ENCODE results near the gene SLC30A2.

The SLC30A2 gene

DNA sequence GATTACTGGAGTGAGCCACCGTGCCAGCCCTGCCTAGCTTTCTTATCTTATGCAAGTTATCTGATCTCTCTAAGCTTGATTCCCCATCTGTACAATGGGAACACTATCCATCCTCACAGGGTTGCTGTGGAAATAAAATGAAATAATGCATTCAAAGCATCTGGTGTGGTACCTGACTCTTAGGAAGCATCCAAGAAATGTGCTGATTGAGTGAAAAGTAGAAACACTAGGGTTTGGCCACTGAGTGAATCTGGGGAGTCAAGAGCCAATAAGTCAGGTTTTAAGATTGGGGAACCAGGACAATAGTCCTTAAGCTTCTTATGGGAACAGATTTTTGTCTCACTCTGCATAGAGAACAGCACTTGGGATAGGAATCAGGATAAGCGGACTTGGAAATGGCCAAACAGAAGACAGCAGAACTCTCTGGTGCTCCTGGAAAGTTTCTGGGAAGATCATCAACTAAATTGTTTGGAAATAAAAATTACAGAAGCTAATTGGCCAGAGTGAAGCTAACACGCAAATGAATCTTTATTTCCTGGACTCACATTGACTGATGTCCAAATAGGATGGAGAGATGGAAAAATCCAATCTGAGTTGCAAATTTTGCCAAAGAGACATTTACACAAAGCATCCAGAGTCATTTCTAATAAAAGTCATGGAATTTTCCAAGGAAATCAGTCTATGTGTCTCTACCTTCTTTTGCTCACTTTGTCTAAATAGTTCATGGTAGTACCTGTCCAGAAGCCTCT lies 51.3 kb downstream of the SLC30A2 start:
- no peak for DNase-seq

DNA sequence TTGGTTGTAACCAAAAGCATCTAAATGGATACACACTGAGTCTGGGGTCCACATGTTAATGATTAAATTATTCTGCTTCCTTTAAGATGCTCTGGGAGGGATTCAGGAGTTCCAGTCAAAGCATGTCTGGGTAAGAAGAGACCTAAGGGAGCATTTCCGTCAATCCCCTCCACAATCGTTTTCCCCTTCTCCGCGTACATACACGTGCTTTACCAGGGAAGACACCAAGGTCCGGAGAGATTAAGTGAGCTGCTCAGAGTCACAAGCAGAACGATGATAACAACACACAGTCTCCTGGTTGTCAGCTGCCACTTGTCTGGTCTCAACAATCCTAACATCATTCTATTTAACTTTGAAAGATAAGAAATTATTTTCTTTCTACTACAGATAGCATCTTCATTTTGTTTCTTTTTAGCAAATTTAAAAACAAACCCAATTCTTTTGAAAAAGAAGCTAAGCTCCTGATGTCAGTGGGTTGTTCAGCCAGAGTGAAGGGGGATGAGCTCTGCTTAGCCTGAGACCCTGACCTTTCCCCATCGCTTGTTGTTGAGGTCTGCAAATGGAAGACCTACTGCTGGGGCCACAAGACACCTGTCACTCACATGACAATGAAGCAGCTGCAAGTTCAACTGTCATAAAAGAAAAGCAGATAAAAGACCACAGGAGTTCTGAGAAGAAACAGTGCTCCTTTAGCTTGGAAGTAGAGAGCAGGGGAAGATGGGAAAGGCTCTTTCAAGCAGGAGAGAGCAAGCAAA lies 52.5 kb downstream of the SLC30A2 start:
- DNase-seq: no peak

DNA sequence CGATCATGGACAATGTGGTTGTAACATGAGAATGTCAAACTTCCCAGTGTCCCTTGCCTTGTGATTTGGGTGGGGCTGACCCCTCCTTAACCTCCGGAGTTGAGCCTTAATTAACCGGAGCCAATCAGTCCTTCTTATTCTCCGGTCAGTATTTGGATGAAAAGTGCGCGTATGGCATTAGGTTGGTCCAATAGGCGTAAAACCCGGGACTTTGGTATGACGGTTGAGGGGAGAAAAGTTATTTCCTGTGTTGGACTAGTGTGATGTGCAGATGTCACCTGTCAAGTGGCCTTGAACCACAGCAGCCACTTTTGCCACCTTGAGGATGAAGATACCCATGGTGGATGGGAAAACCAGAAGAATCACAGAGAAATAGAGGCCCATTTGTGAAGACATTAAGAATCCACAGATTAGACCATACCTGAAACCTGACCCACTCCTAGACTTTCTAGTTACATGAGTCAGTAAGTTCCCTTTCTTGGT lies 53.2 kb downstream of the SLC30A2 start:
- DNase-seq: no peak

DNA sequence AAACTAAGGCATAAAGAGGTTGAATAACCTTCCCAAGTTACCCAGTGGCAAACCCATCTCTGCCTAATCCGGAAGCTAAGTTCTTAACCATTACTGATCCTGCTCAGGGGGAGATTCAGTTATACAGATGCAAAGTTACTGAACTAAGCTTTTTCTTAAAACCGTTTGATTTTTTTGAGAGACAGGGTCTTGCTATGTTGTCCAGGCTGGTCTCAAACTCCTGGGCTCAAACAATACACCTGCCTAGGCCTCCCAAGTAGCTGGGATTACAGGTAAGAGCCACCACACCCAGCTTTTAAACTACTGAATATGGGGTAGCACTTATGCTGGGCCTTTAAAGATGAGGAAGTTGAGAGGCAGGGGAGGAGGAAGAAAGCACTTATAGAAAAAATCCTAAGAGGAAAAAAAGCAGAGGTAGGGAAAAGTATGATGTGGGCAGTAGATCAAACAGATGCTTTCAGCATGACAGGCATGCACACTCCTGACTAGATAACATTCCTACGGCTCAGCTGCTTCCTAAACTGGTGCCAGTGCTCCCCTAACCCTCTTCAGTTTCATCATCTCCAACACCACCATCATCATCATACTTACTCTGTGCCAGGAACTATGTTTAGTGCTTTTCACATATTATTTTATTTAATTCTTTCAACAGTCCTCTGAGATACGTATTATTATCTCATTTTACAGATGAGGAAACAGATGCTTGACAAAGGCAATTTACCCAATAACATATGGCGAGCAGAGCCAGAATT lies 53.8 kb downstream of the SLC30A2 start:
- no peak for DNase-seq

DNA sequence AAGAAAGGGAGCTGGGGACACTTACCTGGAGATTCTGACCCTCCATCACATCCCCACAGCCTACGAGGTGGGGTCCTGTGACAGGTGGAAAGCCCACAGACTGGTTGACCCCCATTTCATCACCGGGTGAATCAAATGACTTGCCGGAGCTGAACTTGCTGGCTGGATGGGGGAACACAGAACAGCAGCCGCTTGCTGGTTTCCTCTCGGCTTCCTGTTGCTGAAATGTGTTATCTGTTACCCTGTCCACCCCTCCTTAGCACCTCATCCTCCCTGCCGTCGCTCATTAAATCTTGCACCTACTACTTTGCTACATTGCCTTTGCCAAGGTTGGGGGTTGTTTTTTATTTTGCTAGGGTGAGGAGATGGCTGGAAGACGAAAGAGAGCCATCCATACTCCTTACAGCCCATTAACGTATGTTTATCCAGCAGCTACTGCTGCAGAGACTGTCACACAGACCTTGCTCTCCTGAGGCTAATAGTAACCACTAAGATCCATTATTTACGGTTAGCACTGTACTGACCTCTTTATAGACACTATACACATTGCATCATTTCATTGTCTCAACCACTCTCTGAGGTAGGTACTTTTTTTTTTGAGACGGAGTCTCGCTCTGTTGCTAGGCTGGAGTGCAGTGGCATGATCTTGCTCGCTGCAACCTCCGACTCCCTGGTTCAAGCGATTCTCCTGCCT lies 55.1 kb downstream of the SLC30A2 start:
- DNase-seq: no peak

DNA sequence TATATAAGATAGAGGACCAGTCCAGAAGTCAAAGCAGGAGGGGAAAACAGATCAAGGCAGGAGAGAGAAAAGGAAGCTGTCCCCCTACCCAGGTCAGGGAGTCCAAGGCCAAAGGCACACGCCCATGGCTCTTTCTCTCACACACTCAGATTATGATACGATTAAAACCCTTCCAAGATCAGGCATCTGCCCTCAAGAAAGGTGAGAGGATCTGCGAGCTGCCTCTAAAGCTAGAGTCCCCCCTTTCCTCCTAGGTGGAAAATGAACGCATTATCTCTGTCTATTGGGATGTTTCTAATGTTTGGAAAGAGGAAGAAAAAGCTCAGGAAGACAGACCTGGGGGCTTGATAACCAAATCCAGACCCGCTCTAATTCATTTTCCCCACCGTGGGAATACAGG lies 55.7 kb downstream of the SLC30A2 start:
- DNase-seq: no peak

DNA sequence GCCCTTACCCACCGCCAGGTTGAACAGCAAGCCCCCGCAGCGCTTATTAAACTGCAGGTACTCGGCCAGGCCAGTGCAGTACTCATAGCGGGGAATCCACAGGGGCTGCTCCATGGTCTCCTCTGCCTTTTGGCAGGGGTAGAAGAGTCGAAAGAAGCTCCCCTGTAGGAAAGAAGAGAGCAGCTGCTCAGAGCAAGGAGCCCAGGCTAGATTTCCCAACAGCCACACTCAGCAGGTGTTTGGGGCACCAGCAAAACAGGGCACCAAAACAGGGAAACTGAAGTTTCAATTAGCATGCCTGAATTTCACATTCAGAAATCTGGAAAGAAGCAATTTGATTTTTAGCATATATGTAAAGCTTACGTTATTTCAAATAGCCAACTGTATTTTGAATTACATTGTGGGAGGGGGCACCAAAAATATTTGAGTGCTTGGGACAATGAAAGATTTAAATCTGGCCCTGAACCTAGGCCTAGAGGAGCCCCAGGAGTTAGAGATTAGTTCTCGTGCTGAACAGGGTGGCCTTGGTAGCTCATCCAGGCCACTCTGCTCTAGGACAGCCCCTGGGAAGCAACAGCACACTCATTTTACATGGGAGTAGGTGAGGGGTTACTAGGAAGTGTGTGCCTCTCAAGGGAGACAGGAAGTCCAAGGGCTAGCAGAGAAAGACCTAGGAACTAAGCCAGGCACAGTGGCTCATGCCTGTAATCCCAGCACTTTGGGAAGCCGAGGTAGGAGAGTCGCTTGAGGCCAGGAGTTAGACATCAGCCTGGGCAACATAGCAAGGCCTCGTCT lies 56.3 kb downstream of the SLC30A2 start:
- no peak for DNase-seq

DNA sequence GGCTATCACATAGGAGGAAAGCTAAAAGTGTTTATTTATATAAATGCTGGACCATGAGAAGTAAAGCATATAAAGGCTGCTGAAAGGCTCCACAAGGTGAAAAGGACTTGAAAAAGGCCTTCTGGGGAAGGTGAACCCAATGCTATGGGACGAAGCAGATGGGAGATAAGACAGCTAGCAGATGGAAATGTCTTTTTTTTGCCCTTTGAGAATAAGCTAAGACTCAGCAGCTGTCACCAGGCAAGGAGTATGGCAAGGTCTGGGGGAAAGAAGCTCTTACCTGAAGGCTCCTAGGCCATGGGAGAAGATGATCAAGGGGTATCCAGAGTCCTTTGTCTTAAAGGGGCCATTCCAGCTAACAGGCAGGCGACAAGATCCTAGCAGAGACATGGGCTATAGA lies 58.0 kb downstream of the SLC30A2 start:
- no peak for DNase-seq

All from NCI-H2029 treated with DMSO at 0.1 percent for 48 hours (cell line).